MM.1S (cell line): Measurements from ENCODE around the gene NCS1.

Experiments
- DNase-seq: peaks from one replicate; pipeline ENCODE4 v3.0.0-alpha.2; 2015
- H2AFZ ChIP-seq: fragments of 300-600 bp; sonication (generic); 2 replicates; pipeline ENCODE4 v1.6.0; 2016; ENCODE audit warnings: antibody characterized with exemption, low read length
- H3F3A ChIP-seq: fragments of 300-600 bp; sonication (generic); 2 replicates; pipeline ENCODE4 v1.6.1; 2016; ENCODE audit warnings: mild to moderate bottlenecking, antibody characterized with exemption, low read length, moderate library complexity, mixed read lengths; ENCODE audit not compliant: insufficient read depth
- H3K27ac ChIP-seq: fragments of 300-600 bp; sonication (generic); 2 replicates; pipeline ENCODE4 v1.5.1; 2016; ENCODE audit warnings: mild to moderate bottlenecking, low read length
- H3K27me3 ChIP-seq: fragments of 300-600 bp; sonication (generic); replicated peaks from 2 replicates; pipeline ENCODE4 v1.6.0; 2016; ENCODE audit warnings: low read length; ENCODE audit not compliant: insufficient read depth
- H3K36me3 ChIP-seq: fragments of 300-600 bp; sonication (generic); replicated peaks from 2 replicates; pipeline ENCODE4 v1.6.1; 2016; ENCODE audit warnings: mild to moderate bottlenecking, low read length, mixed read lengths; ENCODE audit not compliant: insufficient read depth
- H3K4me1 ChIP-seq: fragments of 300-600 bp; sonication (generic); 2 replicates; pipeline ENCODE4 v1.6.1; 2016; ENCODE audit warnings: low read length, mixed read lengths
- H3K4me2 ChIP-seq: fragments of 300-600 bp; sonication (generic); 2 replicates; pipeline ENCODE4 v1.6.0; 2016; ENCODE audit warnings: low read depth, low read length
- H3K4me3 ChIP-seq: fragments of 300-600 bp; sonication (generic); 2 replicates; pipeline ENCODE4 v1.5.1; 2016; ENCODE audit warnings: low read length, mixed read lengths
- H3K79me2 ChIP-seq: fragments of 300-600 bp; sonication (generic); 2 replicates; pipeline ENCODE4 v1.6.1; 2016; ENCODE audit warnings: mixed run types, low read length, mixed read lengths
- H3K9ac ChIP-seq: fragments of 300-600 bp; sonication (generic); 2 replicates; pipeline ENCODE4 v1.6.1; 2016; ENCODE audit warnings: low read length, mixed read lengths
- H3K9me2 ChIP-seq: fragments of 300-600 bp; sonication (generic); replicated peaks from 2 replicates; pipeline ENCODE4 v1.6.1; 2016; ENCODE audit warnings: mild to moderate bottlenecking, low read length, mixed read lengths; ENCODE audit not compliant: insufficient read depth
- H3K9me3 ChIP-seq: fragments of 300-600 bp; sonication (generic); replicated peaks from 2 replicates; pipeline ENCODE4 v1.6.1; 2016; ENCODE audit warnings: mild to moderate bottlenecking, low read length, mixed read lengths; ENCODE audit not compliant: insufficient read depth
- H4K20me1 ChIP-seq: fragments of 300-600 bp; sonication (generic); 2 replicates; pipeline ENCODE4 v1.6.1; 2016; ENCODE audit warnings: mild to moderate bottlenecking, low read length, moderate library complexity, mixed read lengths; ENCODE audit not compliant: insufficient read depth
- CTCF ChIP-seq: fragments of 300-600 bp; sonication (generic); IDR thresholded peaks from 2 replicates; pipeline ENCODE4 v1.5.1; 2016; ENCODE audit warnings: antibody characterized with exemption, low read length, mixed read lengths
- EZH2 ChIP-seq: fragments of 300-600 bp; sonication (generic); optimal IDR thresholded peaks from 2 replicates; pipeline ENCODE3; 2017; ENCODE audit warnings: low read depth, mild to moderate bottlenecking, antibody characterized with exemption, low read length, mixed read lengths
- EZH2phosphoT487 ChIP-seq: fragments of 300-600 bp; sonication (generic); IDR thresholded peaks from 2 replicates; pipeline ENCODE4 v1.6.1; 2018; ENCODE audit warnings: antibody characterized with exemption, low read length

Gene NCS1

GRCh38 chr9:130263601-130264413, 91.6 kb downstream of the NCS1 start:
- H3K27ac ChIP-seq = no peak overlapping the region
- no peaks in the 10 kb centered on the region for H3K4me1 ChIP-seq
- H3K9me3 ChIP-seq = no peaks in the 10 kb centered on the region
- no peaks in the 10 kb centered on the region for H3K79me2 ChIP-seq
- H3K4me2 ChIP-seq = no peak overlapping the region
- TF ChIP-seq CTCF = no peak
- no peak for TF ChIP-seq EZH2phosphoT487
- no peak for TF ChIP-seq EZH2
- H4K20me1 ChIP-seq = no peaks in the 10 kb centered on the region
- H2AFZ ChIP-seq = no peak overlapping the region
- no peak overlapping the region for H3K4me3 ChIP-seq
- no peak overlapping the region for H3K9ac ChIP-seq
- no peaks in the 10 kb centered on the region for H3K9me2 ChIP-seq
- H3K36me3 ChIP-seq = no peaks in the 10 kb centered on the region
- H3K27me3 ChIP-seq = peaks cover 100% of the 10 kb centered on the region
- no peak for DNase-seq
- no peaks in the 10 kb centered on the region for H3F3A ChIP-seq

- Histone ChIP-seq H3K4me2 (no peak overlapping the region), H4K20me1 (no peaks in the 10 kb centered on the region), H3K79me2 (no peaks in the 10 kb centered on the region), H3K9me3 (no peaks in the 10 kb centered on the region), H3K4me3 (no peak overlapping the region), H3K36me3 (no peaks in the 10 kb centered on the region), H3K27ac (no peak overlapping the region), H3K9me2 (no peaks in the 10 kb centered on the region), H3K9ac (no peak overlapping the region), H2AFZ (no peak overlapping the region), H3K4me1 (no peaks in the 10 kb centered on the region), H3K27me3 (peaks cover 100% of the 10 kb centered on the region), H3F3A (no peaks in the 10 kb centered on the region)
- DNase-seq = no peak
- TF ChIP-seq EZH2 (no peak), EZH2phosphoT487 (no peak), CTCF (no peak)
Observed at GRCh38 chr9:130264414-130265350, 92.5 kb downstream of the NCS1 start.

GRCh38 chr9:130265431-130266235, 93.4 kb downstream of the NCS1 start, which contains the start of gene HMCN2:
HMCN2 (plus strand) TSS chr9:130265760; CDS start chr9:130265879, 119 bp downstream.
- Histone ChIP-seq H3K79me2 (no peaks in the 10 kb centered on the region), H3K27me3 (peaks cover 99% of the 10 kb centered on the region), H3K4me2 (no peak within 1 kb of the TSS), H3K4me1 (no peaks in the 10 kb centered on the region), H4K20me1 (no peaks in the 10 kb centered on the region), H3K9ac (no peak within 1 kb of the TSS), H3K9me3 (no peaks in the 10 kb centered on the region), H3K27ac (no peak within 1 kb of the TSS), H2AFZ (no peak within 1 kb of the TSS), H3K9me2 (no peaks in the 10 kb centered on the region), H3F3A (no peaks in the 10 kb centered on the region), H3K4me3 (no peak within 1 kb of the TSS), H3K36me3 (no peaks in the 10 kb centered on the region)
- DNase-seq = no peak
- TF ChIP-seq CTCF = no peak
- no peak for TF ChIP-seq EZH2
- no peak for TF ChIP-seq EZH2phosphoT487
